Cardiac fibroblast (primary cell): ENCODE measurements around the gene RAB3C.
A peak's percentile ranks its signal among the peaks of the same experiment; 100 is the strongest.

Experiments used
- DNase-seq, 2 donors: peaks; one replicate each; pipeline versions ENCODE4 v3.0.0 to v3.0.0-alpha.2; 2010; ENCODE audit warnings: low read depth in 2 of 2
- H3K4me3 ChIP-seq, 2 donors: replicated peaks in 1 of 2; 1 replicate in 1 of 2; 2 replicates in 1 of 2; pipeline ENCODE4 v1.5.1; 2011; ENCODE audit warnings: low read depth in 2 of 2, low read length in 2 of 2, mild to moderate bottlenecking in 2 of 2, moderate library complexity in 1 of 2
- CTCF ChIP-seq: IDR thresholded peaks from one replicate; pipeline ENCODE4 v1.5.1; 2011; ENCODE audit warnings: low read depth, mild to moderate bottlenecking, low read length, inconsistent platforms

Gene RAB3C

DNA sequence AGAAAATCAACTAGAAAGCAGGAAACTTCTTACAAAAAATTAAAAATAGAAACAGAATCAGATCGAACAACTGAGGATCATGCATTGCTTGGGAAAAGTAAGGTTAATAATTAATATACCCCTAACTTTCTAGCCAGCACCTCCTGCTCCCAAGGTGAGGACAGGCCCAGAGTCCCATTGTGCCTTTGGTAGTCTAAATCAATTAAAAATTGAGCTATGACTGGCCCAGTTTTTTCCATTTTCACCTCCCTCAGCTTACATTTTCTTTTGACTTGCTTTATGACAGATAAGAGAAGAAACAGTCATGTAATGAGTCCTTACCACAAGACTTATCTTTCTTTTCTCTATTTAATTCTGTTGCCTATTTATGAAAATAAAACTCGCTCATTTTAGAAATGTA lies 182.2 kb downstream of the RAB3C start:
- no peak overlapping the region for H3K4me3 ChIP-seq
- no peak for DNase-seq
- TF ChIP-seq CTCF, result no peak

DNA sequence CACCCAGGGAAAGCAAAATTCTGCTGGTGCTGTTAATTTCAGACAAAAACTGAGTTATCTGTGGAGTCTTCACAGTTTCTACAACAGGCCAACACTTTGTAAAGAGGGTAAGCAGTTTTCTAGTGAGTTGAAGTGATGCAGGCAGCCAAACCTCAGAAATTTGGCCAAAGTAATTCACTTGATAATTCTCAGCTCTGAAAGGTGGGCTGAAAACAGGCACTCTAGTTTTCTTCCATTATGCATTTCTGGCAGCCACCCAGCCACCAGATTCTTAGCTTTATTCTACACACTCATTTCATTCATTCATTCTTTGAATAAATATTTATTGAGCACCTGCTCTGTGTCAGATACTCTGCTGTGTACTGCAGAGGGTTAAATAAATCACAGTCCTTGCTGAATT lies 184.2 kb downstream of the RAB3C start:
- TF ChIP-seq CTCF, result no peak
- H3K4me3 ChIP-seq, result no peak overlapping the region
- no peak for DNase-seq

GRCh38 chr5:58770136-58770535 lies 187.3 kb downstream of the RAB3C start:
- no peak for DNase-seq
- no peak for TF ChIP-seq CTCF
- no peak overlapping the region for H3K4me3 ChIP-seq

DNA sequence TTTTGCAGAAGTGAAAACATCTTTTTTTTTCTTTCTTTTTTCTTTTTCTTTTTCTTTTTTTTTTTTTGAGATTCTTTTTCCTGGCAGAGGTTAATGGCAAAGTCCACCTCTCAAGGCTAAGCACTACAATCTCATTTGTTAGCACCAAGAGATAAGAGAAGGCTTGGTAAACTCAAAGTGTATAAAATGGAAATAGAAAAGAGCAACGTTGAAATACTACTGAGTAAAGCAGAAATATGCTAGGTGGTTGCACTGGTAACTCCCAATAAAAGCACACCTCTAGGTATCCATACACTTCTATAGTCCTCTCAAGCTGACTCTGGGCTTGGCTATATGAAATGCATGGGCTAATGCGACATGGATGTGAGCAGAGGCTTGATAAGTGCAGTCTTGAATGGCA lies 188.9 kb downstream of the RAB3C start:
- TF ChIP-seq CTCF, result no peak
- no peak for DNase-seq
- no peak overlapping the region for H3K4me3 ChIP-seq

GRCh38 chr5:58773744-58774441 lies 191.0 kb downstream of the RAB3C start:
- peak in 1 of 2 donors; percentile 13 for DNase-seq
- no peak overlapping the region for H3K4me3 ChIP-seq
- TF ChIP-seq CTCF, result no peak

DNA sequence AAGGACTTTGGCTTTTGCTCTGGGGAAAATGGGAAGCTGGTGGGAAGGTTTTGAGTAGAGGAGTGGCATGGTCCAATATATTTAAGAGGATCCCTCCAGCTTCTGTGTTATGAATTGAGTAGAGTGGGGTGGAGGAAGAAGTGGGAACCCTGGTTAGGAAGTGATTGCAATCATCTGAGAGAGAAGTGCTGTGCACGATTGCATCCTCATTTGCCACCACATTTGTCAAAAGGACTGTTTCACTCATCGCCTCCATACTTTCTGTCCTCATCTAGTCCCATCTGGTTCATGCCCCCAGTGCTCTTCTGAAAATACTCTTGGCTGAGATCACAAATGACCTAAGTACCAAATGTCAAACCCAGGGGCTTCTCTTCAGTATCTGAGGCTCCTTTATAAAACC lies 192.1 kb downstream of the RAB3C start:
- DNase-seq, result no peak
- H3K4me3 ChIP-seq, result no peak overlapping the region
- TF ChIP-seq CTCF, result no peak
